ENCODE results near the gene SOX6. TPM values are rescaled to one million over a fixed set of nuclear protein-coding genes. Genes with fewer than 3 reads are reported as not detected.
A peak's percentile ranks its signal among the peaks of the same experiment; 100 is the strongest.

Gene SOX6
- total RNA-seq, 1 donor from 2014 or later = 19.6 TPM

GRCh38 chr11:15970506-15971214 is 385.7 kb downstream of the SOX6 start:
- Mint-ChIP-seq H3K9me3 (no peaks in the 10 kb centered on the region), H3K4me1 (peaks cover 47% of the 10 kb centered on the region), H3K36me3 (ENCODE audit: low read depth) (no peaks in the 10 kb centered on the region), H3K4me3 (no peak overlapping the region), H3K27me3 (ENCODE audit: low read depth) (no peaks in the 10 kb centered on the region), H3K27ac (ENCODE audit: unreplicated experiment) (no peak overlapping the region)
- no peak for DNase-seq (ENCODE audit: low read depth, low spot score)
- TF ChIP-seq CTCF (conservative IDR thresholded peaks at IDR 0.05) = no peak

- Mint-ChIP-seq H3K4me3 (no peak overlapping the region), H3K36me3 (ENCODE audit: low read depth) (no peaks in the 10 kb centered on the region), H3K4me1 (peaks cover 47% of the 10 kb centered on the region), H3K9me3 (no peaks in the 10 kb centered on the region), H3K27me3 (ENCODE audit: low read depth) (no peaks in the 10 kb centered on the region), H3K27ac (ENCODE audit: unreplicated experiment) (no peak overlapping the region)
- no peak for DNase-seq (ENCODE audit: low read depth, low spot score)
- TF ChIP-seq CTCF (conservative IDR thresholded peaks at IDR 0.05) = no peak
Measured at GRCh38 chr11:15969701-15970329, 386.5 kb downstream of the SOX6 start.

GRCh38 chr11:15969281-15969680 is 387.1 kb downstream of the SOX6 start:
- H3K9me3 Mint-ChIP-seq = no peaks in the 10 kb centered on the region
- peak overlapping the region; percentile 25 for H3K4me3 Mint-ChIP-seq
- TF ChIP-seq CTCF (conservative IDR thresholded peaks at IDR 0.05) = no peak
- no peak for DNase-seq (ENCODE audit: low read depth, low spot score)
- H3K36me3 Mint-ChIP-seq (ENCODE audit: low read depth) = no peaks in the 10 kb centered on the region
- H3K27ac Mint-ChIP-seq (ENCODE audit: unreplicated experiment) = peak overlapping the region; percentile 97
- no peaks in the 10 kb centered on the region for H3K27me3 Mint-ChIP-seq (ENCODE audit: low read depth)
- peaks cover 47% of the 10 kb centered on the region for H3K4me1 Mint-ChIP-seq

- peak; percentile 5 for DNase-seq (ENCODE audit: low read depth, low spot score)
- no peaks in the 10 kb centered on the region for H3K36me3 Mint-ChIP-seq (ENCODE audit: low read depth)
- H3K4me1 Mint-ChIP-seq = peaks cover 47% of the 10 kb centered on the region
- no peaks in the 10 kb centered on the region for H3K27me3 Mint-ChIP-seq (ENCODE audit: low read depth)
- no peak for TF ChIP-seq CTCF (conservative IDR thresholded peaks at IDR 0.05)
- H3K4me3 Mint-ChIP-seq = peak overlapping the region; percentile 50
- no peaks in the 10 kb centered on the region for H3K9me3 Mint-ChIP-seq
- H3K27ac Mint-ChIP-seq (ENCODE audit: unreplicated experiment) = peak overlapping the region; percentile 97
Measured at GRCh38 chr11:15968461-15969130, 387.8 kb downstream of the SOX6 start.

- Mint-ChIP-seq H3K4me1 (peaks cover 47% of the 10 kb centered on the region), H3K4me3 (no peak overlapping the region), H3K36me3 (ENCODE audit: low read depth) (no peaks in the 10 kb centered on the region), H3K27me3 (ENCODE audit: low read depth) (no peaks in the 10 kb centered on the region), H3K9me3 (no peaks in the 10 kb centered on the region), H3K27ac (ENCODE audit: unreplicated experiment) (peak overlapping the region; percentile 7)
- no peak for DNase-seq (ENCODE audit: low read depth, low spot score)
- TF ChIP-seq CTCF (conservative IDR thresholded peaks at IDR 0.05) = no peak
Measured at GRCh38 chr11:15967966-15968365, 388.4 kb downstream of the SOX6 start.

Measured in neural crest cell (in vitro differentiated cells).